LNCAP (cell line): Measurements from ENCODE around the gene PSMG3.

Source experiments
- CTCF ChIP-seq: fragments of 450-650 bp; IDR thresholded peaks from 2 replicates; pipeline ENCODE4 v1.5.1; 2017; ENCODE audit warnings: mild to moderate bottlenecking

The PSMG3 gene

GRCh38 chr7:1543826-1544177 is 26.0 kb downstream of the PSMG3 start:
- TF ChIP-seq CTCF = no peak

- no peak for TF ChIP-seq CTCF
These were observed 26.7 kb downstream of the PSMG3 start for GRCh38 chr7:1542841-1543747.

GRCh38 chr7:1542329-1542728 is 27.5 kb downstream of the PSMG3 start:
- TF ChIP-seq CTCF = no peak

DNA sequence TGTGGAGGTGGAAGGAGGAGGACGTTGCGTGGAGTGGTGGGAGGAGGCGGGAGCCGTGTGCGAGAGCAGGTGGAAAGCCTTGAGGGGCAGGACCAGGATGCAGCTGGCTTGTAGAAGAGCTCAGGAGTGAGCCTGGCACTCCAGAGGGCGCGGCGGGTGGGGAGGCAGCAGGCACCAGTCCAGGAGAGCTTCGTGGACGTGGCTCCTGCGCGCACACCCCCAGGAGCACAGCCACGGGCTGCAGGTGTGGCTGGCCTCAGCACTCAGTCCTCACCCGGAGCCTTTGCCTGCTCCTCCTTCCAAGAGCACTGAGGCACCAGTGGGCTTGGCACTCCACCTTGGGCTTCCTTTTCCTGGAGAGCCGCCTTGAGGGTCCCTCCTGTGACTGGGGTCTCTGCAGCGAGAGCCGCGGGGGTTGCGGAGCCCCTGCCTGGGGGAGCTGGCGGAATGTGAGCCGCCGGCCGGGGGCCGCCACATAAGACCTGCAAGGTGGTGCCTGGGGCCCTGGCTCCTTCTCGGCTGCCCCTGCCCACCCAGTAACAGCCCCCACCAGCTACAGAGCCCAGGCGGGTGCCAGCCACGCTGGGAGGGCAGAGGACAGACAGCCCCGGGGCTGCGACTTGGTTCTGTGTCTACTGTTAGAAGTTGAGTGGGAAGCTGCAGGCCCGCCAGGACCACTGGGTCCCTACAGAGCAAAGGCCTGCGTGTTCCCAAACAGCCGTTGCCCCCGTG is 28.2 kb downstream of the PSMG3 start:
- no peak for TF ChIP-seq CTCF

GRCh38 chr7:1540776-1541271 is 29.0 kb downstream of the PSMG3 start:
- no peak for TF ChIP-seq CTCF

- no peak for TF ChIP-seq CTCF
These were observed 29.7 kb downstream of the PSMG3 start for GRCh38 chr7:1539882-1540775.
